ENCODE measurements around the gene CABP4.
A peak's percentile ranks its signal among the peaks of the same experiment; 100 is the strongest.
"Not testable (repeated sequence)": the region's sequence is repeated elsewhere in the genome, so short reads cannot be mapped to it uniquely, and the experiment has no call there.

The CABP4 gene

DNA sequence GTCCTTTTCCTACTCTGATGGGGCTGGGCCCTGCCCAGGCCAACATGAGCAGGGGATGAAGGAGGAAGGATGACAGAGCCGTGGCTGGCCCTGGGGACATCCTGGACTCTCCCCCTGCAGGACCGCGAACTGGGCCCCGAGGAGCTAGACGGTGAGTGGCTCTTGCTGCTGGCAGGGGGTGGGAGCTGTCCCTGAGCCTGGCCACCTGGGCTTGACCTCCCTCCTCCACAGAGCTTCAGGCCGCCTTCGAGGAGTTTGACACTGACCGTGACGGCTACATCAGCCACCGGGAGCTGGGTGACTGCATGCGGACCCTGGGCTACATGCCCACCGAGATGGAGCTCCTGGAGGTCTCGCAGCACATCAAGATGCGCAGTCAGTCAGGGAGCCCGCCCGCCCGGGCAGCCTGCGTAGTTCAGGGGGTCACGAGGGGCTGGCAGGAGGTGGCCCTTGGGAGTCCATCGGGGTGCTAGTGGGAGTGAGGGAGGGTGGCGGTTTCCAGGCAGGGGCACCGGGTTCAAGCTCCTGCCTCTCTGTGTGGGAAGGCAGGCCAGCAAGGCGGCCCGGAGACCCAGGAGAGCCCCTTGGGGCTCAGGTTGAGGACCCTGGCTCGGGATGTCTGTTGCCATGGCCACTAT is 1.0 kb downstream of the CABP4 start:
- DNase-seq, result no peak

GRCh38 chr11:67457453-67457852 is 2.3 kb downstream of the CABP4 start:
- DNase-seq, result no peak

- no peak for DNase-seq
Observed at GRCh38 chr11:67458266-67458665, 3.1 kb downstream of the CABP4 start.

DNA sequence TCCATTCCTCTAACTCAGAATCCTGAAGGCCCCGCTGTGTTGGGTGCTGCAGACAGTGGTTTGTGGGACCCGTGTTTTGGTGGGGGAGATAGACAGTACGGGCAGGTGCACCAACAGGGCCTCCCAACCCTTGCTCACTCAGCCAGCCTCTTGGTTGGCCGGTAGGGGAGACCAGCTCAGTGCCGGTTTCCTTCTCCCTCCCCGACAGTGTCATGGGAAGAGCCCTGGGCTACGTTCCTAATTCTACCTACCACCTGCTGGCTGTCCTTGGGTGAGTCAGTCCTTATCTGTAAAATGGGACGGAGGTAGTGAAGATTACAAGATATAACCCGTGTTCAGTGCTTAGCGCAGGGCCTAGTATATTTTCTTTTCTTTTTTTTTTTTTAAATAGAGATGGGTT is 8.0 kb downstream of the CABP4 start:
- no peak for DNase-seq

GRCh38 chr11:67463680-67464410 is 8.7 kb downstream of the CABP4 start:
- no peak for DNase-seq

DNA sequence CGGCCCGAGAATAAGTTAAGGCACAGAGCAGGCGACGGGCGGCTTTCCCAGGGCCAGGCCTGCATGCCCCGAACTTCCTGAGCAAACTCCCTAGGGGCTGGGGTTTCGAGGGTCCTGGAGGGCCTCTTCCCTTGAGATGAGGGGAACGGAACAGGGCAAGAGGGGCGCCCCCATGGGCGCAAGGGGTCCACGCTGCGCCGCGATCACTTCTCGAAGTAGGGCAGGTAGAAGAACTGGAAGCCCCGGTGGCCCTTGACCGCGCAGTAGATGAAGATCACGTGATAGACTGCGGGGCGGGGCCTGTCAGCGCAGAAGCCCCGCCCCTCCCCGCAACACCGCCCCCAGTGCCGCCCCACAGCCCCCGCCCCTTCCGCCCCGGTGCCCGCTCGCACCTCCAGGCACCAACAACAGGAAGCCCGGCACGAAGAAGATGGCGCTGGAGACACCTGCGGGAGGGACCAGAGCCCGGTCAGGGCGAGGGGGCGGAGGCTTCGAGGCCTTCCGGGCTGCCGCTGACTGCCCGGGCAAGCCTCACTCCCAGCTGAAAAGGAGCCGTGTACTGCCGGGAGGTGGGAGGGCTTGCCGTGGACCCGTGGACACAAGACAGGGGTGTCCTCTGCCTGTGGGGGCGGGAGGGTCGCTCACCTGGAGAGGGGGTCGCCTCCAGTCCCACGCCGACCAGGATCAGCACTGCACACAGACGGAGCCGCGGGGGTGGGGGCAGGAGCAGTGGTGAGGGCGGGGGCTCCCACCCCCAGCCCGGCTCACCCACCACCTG is 9.4 kb downstream of the CABP4 start:
- peak; percentile 73 for DNase-seq

DNA sequence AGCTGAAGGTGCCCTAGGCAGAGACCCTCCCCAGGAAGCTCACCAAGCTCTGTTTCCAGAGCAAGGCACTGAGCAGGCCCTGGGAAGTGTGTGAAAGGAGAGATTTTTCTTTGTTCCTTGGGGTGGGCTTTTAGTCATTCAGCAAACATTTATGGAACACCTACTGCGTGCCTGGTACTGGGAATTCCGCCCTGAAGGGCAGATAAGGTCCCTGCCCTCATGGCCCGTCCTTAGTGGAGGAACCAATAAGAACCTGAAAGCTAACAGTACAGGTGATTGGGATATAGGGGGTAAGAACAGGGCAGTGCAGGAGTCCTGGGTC is 10.0 kb downstream of the CABP4 start:
- no peak for DNase-seq

DNA sequence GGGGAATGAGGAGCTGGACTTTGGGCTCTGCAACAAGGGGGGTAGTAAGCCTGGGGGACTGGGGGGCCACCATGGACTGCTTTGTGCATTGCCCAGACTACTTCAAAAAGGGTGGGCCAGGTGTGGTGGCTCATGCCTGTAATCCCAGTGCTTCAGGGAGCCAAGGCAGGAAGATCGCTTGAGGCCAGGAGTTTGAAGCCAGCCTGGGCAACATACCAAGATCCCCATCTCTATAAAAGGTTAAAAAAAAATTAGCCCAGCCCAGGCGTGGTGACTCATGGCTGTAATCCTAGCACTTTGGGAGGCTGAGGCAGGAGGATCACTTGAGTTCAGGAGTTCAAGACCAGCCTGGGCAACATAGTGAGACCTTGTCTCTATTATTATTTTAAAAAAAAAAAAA is 10.4 kb downstream of the CABP4 start:
- DNase-seq, result peak; percentile 33

DNA sequence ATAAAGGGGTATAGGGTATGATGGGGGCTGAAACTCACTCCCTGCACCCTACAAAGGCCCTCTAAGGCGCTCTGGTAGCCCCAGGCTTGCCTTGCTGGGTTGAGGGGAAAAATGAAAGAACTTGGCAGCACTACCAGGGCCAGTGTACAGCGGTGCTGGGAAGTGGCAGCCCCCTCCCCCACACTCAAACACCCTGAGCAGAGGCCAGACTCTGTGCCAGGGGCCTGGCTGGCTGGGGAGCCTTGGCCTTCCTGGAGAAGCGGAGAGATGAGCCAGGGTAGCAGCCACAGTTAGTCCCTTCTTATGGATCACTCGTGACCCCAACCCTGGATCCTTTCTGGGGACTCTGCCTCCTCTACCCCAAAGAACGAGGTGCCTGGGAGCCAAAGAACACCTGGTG is 11.2 kb downstream of the CABP4 start:
- DNase-seq, result no peak

GRCh38 chr11:67466962-67467771 is 12.0 kb downstream of the CABP4 start:
- no peak for DNase-seq

DNA sequence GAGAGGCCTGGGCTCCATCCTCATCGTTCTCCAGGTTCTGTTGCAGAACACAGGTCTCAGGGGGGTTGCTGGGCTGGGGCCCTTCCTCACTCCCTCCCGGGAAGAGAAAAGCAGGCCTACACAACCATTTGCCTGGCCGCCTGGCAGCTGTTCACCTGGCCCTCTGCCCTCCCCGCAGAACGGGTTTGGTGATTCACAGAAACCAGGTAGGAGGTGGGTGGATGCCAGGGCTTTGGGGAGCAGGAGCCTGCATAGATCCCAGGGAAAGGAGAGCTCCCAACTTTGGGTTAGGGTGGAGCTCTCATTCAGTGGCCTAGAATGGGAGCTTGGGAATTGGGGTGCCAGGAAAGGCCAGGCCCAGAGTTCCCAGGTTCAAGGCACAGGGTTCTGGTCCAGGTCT is 12.9 kb downstream of the CABP4 start:
- no peak for DNase-seq

GRCh38 chr11:67468456-67468758 is 13.3 kb downstream of the CABP4 start:
- no peak for DNase-seq

DNA sequence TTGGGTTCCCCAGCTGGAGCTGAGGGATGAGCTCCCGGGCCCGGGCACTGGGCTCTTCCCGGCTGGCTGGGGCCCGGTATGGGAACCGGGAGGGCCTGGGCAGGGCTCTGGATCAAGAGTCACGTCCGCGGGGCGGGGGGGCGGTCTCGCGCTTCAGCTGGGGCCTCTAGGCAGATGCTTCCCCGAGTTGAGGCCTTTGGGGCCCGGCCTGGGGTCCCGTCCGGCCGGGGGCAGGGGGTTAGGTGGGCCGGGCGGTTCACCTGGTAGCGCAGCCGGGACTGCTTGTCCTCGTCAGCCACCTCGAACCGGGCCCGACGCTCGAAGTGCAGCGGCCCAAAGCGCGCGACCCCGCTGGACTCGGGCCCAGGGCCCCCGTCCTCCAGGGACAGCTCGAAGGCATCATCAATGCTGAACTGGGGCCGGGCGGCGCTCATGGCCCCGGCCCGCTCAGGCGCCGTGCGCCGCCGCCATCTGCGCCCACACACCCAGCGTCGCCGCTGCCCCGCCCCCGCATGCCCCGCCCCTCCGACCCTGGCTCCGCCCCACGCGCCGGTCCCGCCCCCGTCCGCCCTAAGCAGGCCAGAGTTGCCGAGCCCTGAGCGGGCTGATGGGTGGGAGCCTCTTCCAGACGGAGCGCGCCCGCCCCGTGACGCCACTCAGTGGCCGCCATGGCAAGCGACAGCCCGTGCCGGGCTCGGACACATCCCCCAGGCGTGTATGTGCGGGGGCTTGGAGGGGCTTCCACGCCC is 13.8 kb downstream of the CABP4 start, which contains the start of gene TMEM134:
Gene TMEM134 (minus strand): TSS at position 493 of the 749 bp plus-strand sequence. CDS start 59 bp downstream, at position 434.
- DNase-seq, result peak; percentile 93

- DNase-seq, result no peak
Observed at GRCh38 chr11:67469508-67469811, 14.3 kb downstream of the CABP4 start.

GRCh38 chr11:67470337-67471002 is 15.3 kb downstream of the CABP4 start:
- DNase-seq, result no peak

GRCh38 chr11:67472882-67473281 is 17.7 kb downstream of the CABP4 start:
- DNase-seq, result no peak

- DNase-seq, result not testable (repeated sequence)
Observed at GRCh38 chr11:67476692-67477091, 21.5 kb downstream of the CABP4 start.

GRCh38 chr11:67477344-67478050 is 22.3 kb downstream of the CABP4 start:
- DNase-seq, result not testable (repeated sequence)

DNA sequence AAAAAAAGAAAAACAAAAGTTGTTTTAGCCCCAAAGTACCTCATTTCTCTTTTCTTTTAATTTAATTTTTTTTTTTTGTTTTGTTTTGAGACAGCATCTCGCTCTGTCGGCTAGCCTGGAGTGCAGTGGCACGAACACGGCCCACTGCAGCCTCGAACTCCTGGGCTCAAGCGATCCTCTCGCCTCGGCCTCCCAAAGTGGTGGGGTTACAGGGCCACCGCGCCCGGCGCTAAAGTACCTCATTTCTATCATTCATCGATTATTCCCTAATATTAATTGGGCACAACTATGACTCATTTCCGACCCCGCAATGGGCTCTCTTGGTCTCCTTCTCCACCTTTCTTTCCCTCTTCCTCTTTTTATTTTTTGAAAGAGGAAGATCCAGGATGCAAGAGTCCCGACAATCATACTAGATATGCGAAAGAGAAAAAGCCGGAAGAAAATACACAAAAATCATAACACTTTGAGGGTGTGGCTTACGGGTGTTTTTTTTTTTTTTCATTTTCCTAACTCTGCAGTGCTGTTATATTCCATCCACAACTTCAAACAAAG is 27.2 kb downstream of the CABP4 start:
- no peak for DNase-seq

DNA sequence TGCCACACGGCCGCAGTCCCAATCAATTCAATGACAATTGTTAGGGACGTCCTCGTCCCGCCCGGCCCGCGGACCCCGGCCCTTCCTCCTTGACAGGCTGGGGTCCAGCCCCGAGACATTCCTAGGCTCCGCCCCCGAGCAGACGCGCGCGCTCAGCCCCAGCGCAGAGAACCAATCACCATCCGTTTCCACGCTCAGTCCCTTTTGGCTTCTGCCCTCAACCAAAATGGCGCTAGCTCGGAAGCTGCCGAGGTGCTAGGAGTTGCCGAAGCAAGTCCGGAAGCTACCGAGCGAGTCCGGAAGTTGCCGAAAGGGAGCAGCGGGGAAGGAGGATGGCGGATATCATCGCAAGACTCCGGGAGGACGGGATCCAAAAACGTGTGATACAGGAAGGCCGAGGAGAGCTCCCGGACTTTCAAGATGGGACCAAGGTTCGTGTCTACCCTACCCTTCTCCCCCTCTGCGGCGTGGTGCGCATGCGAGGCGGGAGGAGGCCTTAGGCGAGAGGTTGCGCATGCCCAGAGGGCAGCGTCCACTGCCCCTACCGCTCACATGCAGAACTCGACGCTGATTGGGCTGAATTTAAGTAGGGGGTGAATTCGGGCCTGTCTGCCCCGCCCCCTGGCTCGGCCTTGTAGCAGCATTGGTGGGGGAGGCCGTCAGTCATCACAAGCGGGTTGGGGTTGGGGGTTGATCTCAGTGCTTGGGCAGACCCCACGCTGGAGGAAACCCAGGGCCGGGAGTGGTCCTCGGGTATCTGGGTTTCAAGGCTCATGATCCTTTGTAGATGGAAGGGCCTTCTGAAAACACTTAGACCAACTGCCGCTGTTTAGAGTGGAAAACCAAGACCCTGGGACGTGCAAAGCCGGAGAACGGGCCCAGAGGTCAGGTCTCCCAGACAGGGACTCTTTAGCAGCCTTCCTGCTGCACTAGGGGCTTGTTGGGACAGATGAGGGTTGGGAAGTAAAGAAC is 28.0 kb downstream of the CABP4 start, which contains the start of gene AIP:
Gene AIP (plus strand): TSS at position 200 of the 972 bp plus-strand sequence. CDS start 133 bp downstream, at position 333.
- peak; percentile 98 for DNase-seq
